Measurements from ENCODE around the gene MICOS13.
"Not testable (repeated sequence)": the region's sequence is repeated elsewhere in the genome, so short reads cannot be mapped to it uniquely, and the experiment has no call there.

The MICOS13 gene

DNA sequence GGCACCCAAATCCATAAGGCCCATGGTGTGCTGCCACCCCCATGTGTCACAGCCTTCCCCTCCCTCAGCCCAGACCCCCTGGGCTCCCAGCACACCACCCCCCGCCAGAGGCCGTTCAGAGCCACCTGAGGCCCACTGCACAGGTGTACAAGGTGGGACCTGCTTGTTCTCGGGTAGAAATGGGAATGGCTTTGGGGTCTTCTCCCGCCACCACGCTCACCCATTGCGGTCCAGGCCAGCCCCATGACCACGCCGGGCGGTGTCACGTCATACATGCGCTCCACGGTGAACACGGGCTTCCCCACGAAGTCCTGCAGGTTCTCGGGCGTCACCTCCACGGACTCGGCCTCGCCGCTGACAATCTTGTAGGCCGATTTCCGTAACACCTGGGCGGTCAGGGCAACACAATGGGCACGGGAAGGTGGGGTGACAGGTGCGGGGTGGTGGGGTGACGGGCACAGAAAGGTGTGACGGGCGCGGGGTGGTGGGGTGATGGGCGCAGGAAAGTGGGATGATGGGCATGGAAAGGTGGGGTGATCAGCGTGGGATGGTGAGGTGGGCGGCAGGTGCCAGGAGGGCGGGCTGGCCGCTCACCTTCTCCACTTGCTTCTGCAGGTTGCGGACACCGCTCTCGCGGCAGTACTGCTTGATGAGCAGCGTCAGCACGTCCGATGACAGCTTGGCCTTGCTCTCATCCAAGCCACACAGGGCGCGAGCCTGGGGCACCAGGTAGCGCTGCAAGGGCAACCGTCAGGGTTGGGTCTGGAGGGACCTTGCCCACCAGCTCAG lies 14.0 kb upstream of the MICOS13 start:
- Mint-ChIP-seq H3K4me1 (ENCODE audit: low read depth) (peaks cover 11% of the 10 kb centered on the region), H3K27ac (no peak overlapping the region)

DNA sequence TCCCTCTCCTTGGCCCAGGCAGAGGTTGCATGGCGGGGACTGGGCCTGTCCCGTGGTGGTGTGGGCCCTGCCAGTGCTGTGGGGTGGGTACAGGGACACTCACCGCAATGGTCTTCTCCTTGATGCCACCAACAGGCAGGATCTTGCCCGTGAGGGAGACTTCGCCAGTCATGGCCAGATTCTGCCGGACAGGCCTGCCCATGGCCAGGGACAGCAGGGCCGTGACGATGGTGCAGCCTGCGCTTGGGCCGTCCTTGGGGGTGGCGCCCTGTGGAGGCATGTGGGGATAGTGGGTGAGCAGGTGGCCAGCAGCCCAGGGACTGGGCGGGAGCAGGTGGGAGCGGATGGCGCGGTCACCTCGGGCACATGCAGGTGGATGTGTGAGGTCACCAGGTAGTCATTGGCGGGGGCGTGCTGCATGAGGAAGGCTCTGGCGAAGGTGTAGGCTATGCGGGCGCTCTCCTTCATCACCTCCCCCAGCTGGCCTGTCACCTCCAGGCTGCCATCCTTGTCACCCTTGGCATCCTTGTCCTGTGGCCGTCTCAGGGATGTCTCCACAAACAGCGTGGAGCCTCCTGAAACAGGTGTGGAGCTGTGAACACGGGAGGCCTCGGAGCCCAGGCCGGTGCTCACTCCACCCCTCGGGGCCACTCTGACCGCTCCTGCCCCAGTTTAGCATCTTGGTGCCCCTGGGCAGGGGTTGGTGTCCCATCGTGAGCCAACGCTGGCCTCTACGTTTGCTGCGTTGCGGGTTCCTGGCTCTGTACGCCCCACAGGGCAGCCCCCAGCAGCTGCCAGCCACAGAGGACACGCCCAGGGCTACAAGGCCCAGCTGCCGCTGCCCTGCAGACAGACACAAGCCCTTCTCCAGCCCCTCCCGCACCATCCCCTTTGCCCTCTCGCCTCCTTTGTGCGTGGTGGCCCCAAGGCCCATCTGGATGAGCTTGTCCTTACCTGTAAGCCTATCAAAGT lies 13.2 kb upstream of the MICOS13 start:
- H3K27me3 Mint-ChIP-seq = no peaks in the 10 kb centered on the region
- H3K36me3 Mint-ChIP-seq = peaks cover 6% of the 10 kb centered on the region
- H3K4me1 Mint-ChIP-seq (ENCODE audit: low read depth) = peaks cover 12% of the 10 kb centered on the region
- H3K9me3 Mint-ChIP-seq (ENCODE audit: low read depth) = no peaks in the 10 kb centered on the region
- peak overlapping the region; percentile 88 for H3K27ac Mint-ChIP-seq
- peak overlapping the region; percentile 97 for H3K4me3 Mint-ChIP-seq

More for the DNA sequence above, 14.0 kb upstream of the MICOS13 start:
- Mint-ChIP-seq H3K9me3 (ENCODE audit: low read depth) (no peaks in the 10 kb centered on the region), H3K4me3 (no peak overlapping the region), H3K36me3 (peaks cover 6% of the 10 kb centered on the region), H3K27me3 (no peaks in the 10 kb centered on the region)

DNA sequence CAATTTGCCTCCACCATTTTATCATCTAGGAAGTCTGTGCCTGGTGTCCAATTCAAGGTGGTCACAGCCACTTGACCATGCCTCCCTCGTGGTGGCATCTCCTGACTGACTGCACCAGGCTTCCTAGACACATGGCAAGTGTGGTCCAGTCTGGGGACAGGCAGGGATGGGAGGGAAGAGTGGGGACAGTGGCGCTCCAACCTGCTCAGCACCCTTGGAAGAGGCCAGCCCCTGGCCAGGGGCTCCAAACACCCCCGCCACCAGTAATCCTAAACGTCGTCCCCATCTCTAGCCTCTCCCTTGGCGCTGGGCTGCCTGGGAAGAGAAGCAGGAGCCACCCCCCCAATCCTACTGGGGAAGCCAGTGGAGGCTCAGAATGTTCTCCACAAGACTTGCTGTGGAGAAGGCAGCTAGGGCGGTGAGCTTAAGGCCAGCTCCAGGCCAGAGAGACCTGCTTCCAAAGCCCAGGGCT lies 12.4 kb upstream of the MICOS13 start:
- Mint-ChIP-seq H3K36me3 (peaks cover 6% of the 10 kb centered on the region), H3K4me3 (peak overlapping the region; percentile 97), H3K4me1 (ENCODE audit: low read depth) (peaks cover 16% of the 10 kb centered on the region), H3K27ac (peak overlapping the region; percentile 88), H3K27me3 (no peaks in the 10 kb centered on the region), H3K9me3 (ENCODE audit: low read depth) (no peaks in the 10 kb centered on the region)

DNA sequence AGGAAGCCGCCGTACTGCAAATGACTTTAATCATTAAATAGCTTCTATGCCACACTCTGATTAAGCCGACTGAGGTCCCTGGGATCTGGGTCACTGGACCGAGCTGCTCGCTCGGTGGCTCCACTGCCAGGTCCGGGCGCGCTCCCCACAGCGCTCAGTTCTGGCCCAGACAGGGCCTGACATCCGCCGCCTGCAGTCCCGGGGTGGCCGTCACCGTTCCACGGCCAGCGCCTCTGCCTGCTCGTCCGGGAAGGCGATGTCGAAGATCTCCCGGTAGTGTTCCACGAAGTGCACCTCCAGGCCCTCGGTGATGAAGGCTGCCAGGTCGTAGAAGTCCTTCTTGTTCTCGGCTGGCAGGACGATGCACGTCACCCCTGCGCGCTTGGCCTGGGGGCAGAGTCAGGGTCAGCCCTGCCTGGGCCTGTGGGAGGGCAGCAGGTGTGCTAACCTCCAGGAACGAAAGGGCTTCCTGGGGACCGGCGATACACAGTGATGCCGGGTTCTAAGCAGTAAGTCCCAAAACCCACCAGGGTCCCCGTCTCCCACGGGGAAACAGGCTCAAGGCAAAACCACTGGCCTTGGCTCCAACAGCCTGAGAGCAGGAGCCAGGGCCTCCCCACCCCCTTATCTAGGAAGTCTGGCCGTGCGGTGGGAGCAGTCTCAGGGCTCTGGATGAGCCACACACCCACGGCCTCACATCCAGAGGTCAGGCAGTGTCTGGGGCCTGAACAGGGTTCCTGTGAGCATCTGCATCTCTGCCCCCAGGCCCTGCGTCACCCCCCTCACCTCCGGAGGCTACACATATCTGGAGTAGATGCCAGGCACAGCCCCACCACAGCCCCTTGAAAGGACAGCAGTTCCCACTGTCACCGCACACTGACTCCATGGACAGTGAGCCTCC lies 11.8 kb upstream of the MICOS13 start:
- no peaks in the 10 kb centered on the region for H3K27me3 Mint-ChIP-seq
- H3K36me3 Mint-ChIP-seq = peaks cover 6% of the 10 kb centered on the region
- H3K4me1 Mint-ChIP-seq (ENCODE audit: low read depth) = peaks cover 16% of the 10 kb centered on the region
- peak overlapping the region; percentile 88 for H3K27ac Mint-ChIP-seq
- H3K9me3 Mint-ChIP-seq (ENCODE audit: low read depth) = no peaks in the 10 kb centered on the region
- H3K4me3 Mint-ChIP-seq = peak overlapping the region; percentile 97

DNA sequence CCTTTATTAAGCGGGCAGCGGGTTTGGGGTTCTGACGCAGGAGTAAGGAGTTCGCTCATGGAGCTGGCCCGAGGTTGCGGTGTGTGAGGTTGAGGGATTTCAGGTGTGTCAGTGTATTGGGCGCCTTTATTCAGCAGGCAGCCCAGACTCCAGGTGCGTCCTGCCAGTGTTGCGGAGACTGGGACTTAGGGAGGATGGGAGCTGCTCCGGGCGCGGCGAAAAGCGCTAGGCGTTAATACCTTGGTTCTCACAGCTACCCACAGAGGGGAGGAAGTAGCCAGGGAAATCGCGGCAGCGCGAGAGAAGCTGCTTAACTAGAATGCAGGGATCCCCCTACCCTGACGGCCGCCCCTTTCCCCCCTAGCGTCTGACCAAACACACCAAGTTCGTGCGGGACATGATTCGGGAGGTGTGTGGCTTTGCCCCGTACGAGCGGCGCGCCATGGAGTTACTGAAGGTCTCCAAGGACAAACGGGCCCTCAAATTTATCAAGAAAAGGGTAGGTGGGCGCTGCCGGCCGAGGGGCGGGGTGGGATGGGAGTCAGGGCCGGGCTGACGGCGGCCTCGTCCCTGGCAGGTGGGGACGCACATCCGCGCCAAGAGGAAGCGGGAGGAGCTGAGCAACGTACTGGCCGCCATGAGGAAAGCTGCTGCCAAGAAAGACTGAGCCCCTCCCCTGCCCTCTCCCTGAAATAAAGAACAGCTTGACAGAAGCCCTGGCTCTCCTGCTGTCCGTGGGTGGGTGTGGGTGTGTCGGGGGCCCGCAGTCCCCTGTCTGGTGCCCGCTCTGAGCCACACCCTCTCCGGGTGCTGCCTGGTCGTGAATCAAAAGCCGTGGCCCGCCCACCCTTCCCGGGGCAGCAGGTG lies 10.9 kb upstream of the MICOS13 start:
- Mint-ChIP-seq H3K27ac (peak overlapping the region; percentile 96), H3K9me3 (ENCODE audit: low read depth) (no peaks in the 10 kb centered on the region), H3K4me3 (peak overlapping the region; percentile 97), H3K36me3 (peaks cover 6% of the 10 kb centered on the region), H3K4me1 (ENCODE audit: low read depth) (peaks cover 16% of the 10 kb centered on the region), H3K27me3 (no peaks in the 10 kb centered on the region)

DNA sequence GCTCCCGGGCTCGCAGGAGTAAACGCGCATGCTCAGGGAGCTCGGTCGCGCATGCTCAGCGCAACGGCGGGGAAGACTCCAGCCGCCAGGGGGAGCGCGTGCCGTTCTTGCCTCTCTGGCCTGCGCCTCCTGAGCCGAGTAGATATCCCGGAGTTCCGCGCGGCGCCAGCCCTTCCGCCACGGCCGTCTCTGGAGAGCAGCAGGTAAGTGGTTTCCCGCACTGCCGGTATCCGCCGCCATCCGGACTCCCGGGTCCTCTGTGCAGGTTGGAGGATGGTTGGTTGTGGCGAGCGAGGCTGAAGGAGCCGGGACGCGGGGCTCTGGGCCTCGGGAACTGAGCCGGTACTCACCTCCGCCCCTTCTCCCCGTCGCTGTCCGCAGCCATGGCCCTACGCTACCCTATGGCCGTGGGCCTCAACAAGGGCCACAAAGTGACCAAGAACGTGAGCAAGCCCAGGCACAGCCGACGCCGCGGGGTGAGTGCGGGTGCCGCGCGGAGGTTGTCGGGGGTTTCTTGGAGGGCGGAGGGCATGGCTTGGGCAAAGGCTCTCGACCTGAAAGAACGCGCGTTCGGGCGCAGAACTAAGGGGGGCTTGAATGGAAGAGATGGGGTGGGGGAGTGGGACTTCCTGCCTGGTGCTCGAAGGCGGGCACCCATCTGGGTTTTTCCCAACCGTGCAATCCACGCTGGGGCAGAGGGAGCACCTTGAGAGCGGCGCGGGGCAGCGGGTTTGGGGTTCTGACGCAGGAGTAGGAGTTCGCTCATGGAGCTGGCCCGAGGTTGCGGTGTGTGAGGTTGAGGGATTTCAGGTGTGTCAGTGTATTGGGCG lies 10.0 kb upstream of the MICOS13 start, which contains the start of gene RPL36:
RPL36 (plus strand) TSS at position 171 of the 830 bp plus-strand sequence; CDS start at position 384, 213 bp downstream.
- Mint-ChIP-seq H3K4me1 (ENCODE audit: low read depth) (peaks cover 19% of the 10 kb centered on the region), H3K9me3 (ENCODE audit: low read depth) (no peaks in the 10 kb centered on the region), H3K4me3 (peak within 1 kb of the TSS; percentile 97), H3K27ac (peak within 1 kb of the TSS; percentile 96), H3K27me3 (no peaks in the 10 kb centered on the region), H3K36me3 (peaks cover 6% of the 10 kb centered on the region)

DNA sequence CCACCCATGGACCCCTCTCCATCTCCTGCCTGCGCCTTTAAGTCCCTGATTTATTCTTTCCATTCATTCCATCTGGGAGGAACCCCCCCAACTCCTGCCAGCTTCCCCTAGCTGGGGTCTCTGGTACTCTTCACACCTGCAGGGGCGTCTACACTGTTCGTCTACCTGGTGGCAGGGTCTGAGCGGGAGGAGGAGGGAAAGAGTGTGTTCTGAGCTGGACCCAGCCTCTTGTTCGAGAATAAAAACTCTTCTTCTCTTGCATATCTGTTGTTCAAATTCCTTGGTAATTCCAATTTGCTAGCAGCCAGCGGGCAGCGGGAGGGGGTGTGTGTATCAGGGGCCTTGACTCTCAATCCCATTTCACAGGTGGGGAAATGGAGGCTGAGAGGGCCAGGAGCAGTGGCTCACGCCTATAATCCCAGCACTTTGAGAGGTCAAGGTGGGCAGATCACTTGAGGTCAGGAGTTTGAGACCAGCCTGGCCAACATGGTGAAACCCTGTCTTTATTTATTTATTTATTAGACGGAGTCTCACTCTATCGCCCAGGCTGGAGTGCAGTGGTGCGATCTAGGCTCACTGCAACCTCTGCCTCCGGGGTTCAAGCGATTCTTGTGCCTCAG lies 8.1 kb upstream of the MICOS13 start:
- H3K4me1 Mint-ChIP-seq (ENCODE audit: low read depth) = peaks cover 19% of the 10 kb centered on the region
- H3K4me3 Mint-ChIP-seq = peak overlapping the region; percentile 40
- not testable (repeated sequence) for H3K9me3 Mint-ChIP-seq (ENCODE audit: low read depth); H3K27me3 Mint-ChIP-seq; H3K36me3 Mint-ChIP-seq; H3K27ac Mint-ChIP-seq

DNA sequence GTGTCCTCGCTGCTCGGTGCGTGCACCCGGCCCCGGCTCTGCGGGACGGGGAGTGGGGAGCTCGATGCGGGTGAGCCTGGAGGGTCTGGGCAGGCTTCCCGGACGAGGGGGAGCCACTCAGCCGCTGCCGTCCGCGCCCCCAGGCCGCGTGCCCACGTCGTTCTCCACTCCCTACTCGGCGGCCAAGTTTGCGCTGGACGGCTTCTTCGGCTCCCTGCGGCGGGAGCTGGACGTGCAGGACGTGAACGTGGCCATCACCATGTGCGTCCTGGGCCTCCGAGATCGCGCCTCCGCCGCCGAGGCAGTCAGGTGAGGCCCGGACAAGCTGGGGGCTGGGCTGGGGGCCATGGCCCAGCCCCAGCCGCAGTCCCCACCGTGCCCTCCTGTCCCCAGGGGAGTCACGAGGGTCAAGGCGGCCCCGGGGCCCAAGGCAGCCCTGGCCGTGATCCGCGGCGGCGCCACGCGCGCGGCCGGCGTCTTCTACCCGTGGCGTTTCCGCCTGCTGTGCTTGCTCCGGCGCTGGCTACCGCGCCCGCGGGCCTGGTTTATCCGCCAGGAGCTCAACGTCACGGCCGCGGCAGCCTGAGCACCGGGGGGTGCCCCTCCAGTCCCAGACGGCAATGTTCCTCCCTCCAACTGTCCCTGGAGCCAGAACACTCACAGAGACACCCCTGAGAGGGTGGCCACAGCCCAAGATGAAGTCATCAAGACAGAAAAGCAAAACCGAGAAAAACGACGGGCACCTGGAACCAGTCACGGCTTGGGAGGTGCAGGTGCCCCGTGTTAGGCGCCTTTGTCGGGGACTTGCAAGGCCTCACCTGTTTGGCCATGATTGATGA lies 7.3 kb upstream of the MICOS13 start:
- Mint-ChIP-seq H3K27ac (no peak overlapping the region), H3K27me3 (no peaks in the 10 kb centered on the region), H3K9me3 (ENCODE audit: low read depth) (no peaks in the 10 kb centered on the region), H3K4me3 (peak overlapping the region; percentile 83), H3K4me1 (ENCODE audit: low read depth) (peaks cover 19% of the 10 kb centered on the region), H3K36me3 (peaks cover 6% of the 10 kb centered on the region)

DNA sequence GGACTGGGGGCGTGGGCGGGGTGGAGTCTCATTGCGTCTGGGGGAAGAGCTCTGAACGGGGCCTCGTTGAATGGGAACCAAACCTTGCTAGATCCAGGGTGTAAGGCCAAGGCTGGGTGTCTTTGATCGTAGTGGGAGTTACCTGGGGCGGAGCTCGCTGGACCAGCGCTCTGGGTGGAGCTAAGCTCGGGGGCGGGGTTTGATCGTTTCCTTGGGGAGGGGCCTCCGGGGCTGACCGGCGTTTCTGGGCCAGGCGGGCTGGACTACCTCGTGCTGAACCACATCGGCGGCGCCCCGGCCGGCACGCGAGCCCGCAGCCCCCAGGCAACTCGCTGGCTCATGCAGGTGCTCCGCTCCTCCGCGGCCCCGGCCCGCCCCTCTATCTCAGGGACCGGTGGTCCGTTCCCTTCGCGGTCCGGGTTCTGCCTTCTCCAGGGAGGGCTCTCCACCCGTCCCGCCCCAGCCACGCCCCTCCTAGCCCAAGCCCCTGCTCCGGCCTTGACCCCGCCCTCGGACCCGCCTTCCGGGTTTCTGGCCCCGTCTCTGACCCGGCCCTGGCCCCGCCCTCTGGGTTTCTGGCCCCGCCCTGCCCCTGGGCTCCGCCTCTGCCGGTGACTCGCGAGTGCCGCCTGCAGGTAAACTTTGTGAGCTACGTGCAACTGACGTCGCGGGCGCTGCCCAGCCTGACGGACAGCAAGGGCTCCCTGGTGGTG lies 6.5 kb upstream of the MICOS13 start:
- H3K27ac Mint-ChIP-seq = peak overlapping the region; percentile 78
- peaks cover 18% of the 10 kb centered on the region for H3K4me1 Mint-ChIP-seq (ENCODE audit: low read depth)

DNA sequence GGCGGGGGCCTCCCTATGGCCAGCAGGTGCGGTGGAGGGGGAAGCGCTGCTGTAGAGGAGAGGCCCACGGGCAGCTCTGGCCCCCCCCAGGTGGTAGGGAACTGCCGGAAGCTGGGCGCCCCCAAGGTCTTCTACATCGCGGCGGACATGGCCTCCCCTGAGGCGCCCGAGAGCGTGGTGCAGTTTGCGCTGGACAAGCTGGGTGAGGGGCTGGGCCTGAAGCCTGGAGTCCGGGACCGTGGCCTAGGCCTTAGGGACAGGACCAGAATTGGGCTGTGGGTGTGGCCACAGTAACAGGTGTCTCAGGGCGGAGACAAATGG lies 6.0 kb upstream of the MICOS13 start:
- peak overlapping the region; percentile 78 for H3K27ac Mint-ChIP-seq
- H3K4me1 Mint-ChIP-seq (ENCODE audit: low read depth) = peaks cover 22% of the 10 kb centered on the region
- peaks cover 3% of the 10 kb centered on the region for H3K36me3 Mint-ChIP-seq
- no peaks in the 10 kb centered on the region for H3K27me3 Mint-ChIP-seq
- peak overlapping the region; percentile 83 for H3K4me3 Mint-ChIP-seq
- H3K9me3 Mint-ChIP-seq (ENCODE audit: low read depth) = no peaks in the 10 kb centered on the region

More for the DNA sequence above, 6.5 kb upstream of the MICOS13 start:
- peak overlapping the region; percentile 83 for H3K4me3 Mint-ChIP-seq
- no peaks in the 10 kb centered on the region for H3K27me3 Mint-ChIP-seq
- peaks cover 3% of the 10 kb centered on the region for H3K36me3 Mint-ChIP-seq
- H3K9me3 Mint-ChIP-seq (ENCODE audit: low read depth) = no peaks in the 10 kb centered on the region

DNA sequence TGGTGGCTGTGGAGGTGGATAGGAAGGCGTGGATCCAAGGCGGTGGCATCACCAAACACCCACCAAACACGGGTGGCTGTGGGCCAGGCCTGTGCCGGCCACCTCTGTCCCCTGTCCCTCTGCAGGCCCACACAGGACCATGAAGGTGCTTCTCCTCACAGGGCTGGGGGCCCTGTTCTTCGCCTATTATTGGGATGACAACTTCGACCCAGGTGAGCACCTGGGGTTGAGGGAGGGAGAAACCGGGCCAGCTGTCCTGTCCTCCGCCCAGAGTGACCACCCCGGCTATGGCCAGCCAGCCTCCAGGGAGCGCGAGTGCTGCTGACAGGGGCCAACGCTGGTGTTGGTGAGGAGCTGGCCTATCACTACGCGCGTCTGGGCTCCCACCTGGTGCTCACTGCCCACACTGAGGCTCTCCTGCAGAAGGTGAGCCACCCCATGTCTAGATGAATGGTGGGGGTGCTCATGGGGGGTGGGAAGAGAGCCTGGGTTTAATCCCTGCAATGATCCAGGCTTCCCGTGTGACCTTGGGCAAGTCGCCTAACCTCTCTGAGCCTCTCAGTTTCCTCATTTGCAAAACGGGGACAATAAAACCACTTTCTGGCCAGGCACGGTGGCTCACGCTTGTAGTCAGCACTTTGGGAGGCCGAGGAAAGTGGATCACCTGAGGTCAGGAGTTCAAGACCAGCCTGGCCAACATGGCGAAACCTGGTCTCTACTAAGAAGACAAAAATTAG lies 4.5 kb upstream of the MICOS13 start:
- H3K36me3 Mint-ChIP-seq = no peaks in the 10 kb centered on the region
- no peak overlapping the region for H3K27ac Mint-ChIP-seq
- H3K4me3 Mint-ChIP-seq = no peak overlapping the region
- no peaks in the 10 kb centered on the region for H3K9me3 Mint-ChIP-seq (ENCODE audit: low read depth)
- peaks cover 24% of the 10 kb centered on the region for H3K4me1 Mint-ChIP-seq (ENCODE audit: low read depth)
- no peaks in the 10 kb centered on the region for H3K27me3 Mint-ChIP-seq

Data from activated naive CD8-positive, alpha-beta T cell (primary cell).